Panc1 (cell line): ENCODE measurements around the gene SPRY1. TPM values are rescaled to one million over a fixed set of nuclear protein-coding genes. Genes with fewer than 3 reads are reported as not detected.

Experiments
- ATAC-seq: fragments of 200-7000 bp; cut with Tn5 transposase; 2 replicates; pipeline ENCODE4 v1.9.1; 2020; ENCODE audit warnings: mild to moderate bottlenecking, moderate library complexity
- BruUV-seq: library from RNA; stranded (reverse); fragments of 400-500 nt; replicated peaks from 2 replicates; lab custom pipeline; 2021; lab: Mats Ljungman, UMichigan
- CTCF ChIA-PET: fragments of 300-600 bp; sonication (Branson Sonifier 250); formaldehyde crosslinking; loops from one replicate; lab custom pipeline; 2022; ENCODE audit warnings: antibody characterized with exemption; lab: Charles Lee
- POLR2A ChIA-PET: fragments of 300-600 bp; sonication (Branson Sonifier 250); formaldehyde crosslinking; loops from one replicate; lab custom pipeline; 2022; ENCODE audit warnings: antibody characterized with exemption; lab: Charles Lee
- DNase-seq: peaks from one replicate; pipeline ENCODE4 v3.0.0-alpha.2; 2010; ENCODE audit warnings: low read depth, low spot score
- H3K27ac ChIP-seq: 2 replicates; pipeline ENCODE4 v1.5.1; 2011; ENCODE audit warnings: mild to moderate bottlenecking, low read length, inconsistent platforms
- H3K27me3 ChIP-seq: fragments of 200-500 bp; sonication (Bioruptor generic); 2 replicates; pipeline ENCODE4 v1.6.0; 2014; ENCODE audit warnings: low read length, inconsistent platforms; ENCODE audit not compliant: control insufficient read depth, insufficient read depth
- H3K36me3 ChIP-seq: fragments of 200-500 bp; sonication (Bioruptor generic); 2 replicates; pipeline ENCODE4 v1.5.1; 2014; ENCODE audit warnings: inconsistent platforms, mild to moderate bottlenecking, low read length, moderate library complexity; ENCODE audit not compliant: control insufficient read depth, insufficient read depth
- H3K4me1 ChIP-seq: 2 replicates; pipeline ENCODE4 v1.5.1; 2011; ENCODE audit warnings: inconsistent platforms, mild to moderate bottlenecking, low read length, moderate library complexity; ENCODE audit not compliant: control insufficient read depth, insufficient read depth
- H3K4me3 ChIP-seq, 2 experiments: 2 replicates each; pipeline ENCODE4 v1.5.1; 2011 to 2012; ENCODE audit warnings: low read depth in 2 of 2, low read length in 2 of 2, mild to moderate bottlenecking in 2 of 2, inconsistent platforms in 1 of 2, moderate library complexity in 1 of 2
- H3K9me3 ChIP-seq: fragments of 200-500 bp; sonication (Bioruptor generic); 2 replicates; pipeline ENCODE4 v1.5.1; 2014; ENCODE audit warnings: low read depth, mild to moderate bottlenecking, inconsistent platforms, low read length, moderate library complexity; ENCODE audit not compliant: control insufficient read depth, insufficient read depth
- POLR2AphosphoS5 ChIP-seq: IDR thresholded peaks from 2 replicates; pipeline ENCODE4 v1.6.1; 2012; ENCODE audit warnings: mild to moderate bottlenecking, low read depth, low read length, moderate library complexity
- SIN3A ChIP-seq: IDR thresholded peaks from 2 replicates; pipeline ENCODE4 v1.6.1; 2012; ENCODE audit warnings: low read depth, mild to moderate bottlenecking, low read length, moderate library complexity, borderline replicate concordance; ENCODE audit not compliant: insufficient read depth
- in situ Hi-C: cut with HindIII; loops from 2 replicates; pipeline ENCODE4 v1.10.0; 2016; ENCODE audit warnings: low sequenced_read_pairs, low pct_unique_long_range_greater_than_20kb
- intact Hi-C: fragments of 100-400 bp; cut with micrococcal nuclease; formaldehyde crosslinking; loops from one replicate; pipeline ENCODE4 v1.10.0; 2022; ENCODE audit not compliant: unreplicated experiment
- total RNA-seq: library from RNA; stranded (reverse); gene quantifications from one replicate; pipeline ENCODE4 v1.2.1, GENCODE V29; 2021; ENCODE audit not compliant: unreplicated experiment
- TF ChIP-seq, protein P1 (sequence below): fragments of 450-650 bp; IDR thresholded peaks from 2 replicates; pipeline ENCODE4 v1.5.1; 2017; ENCODE audit warnings: mild to moderate bottlenecking
- TF ChIP-seq, protein P2 (sequence below), 2 experiments: IDR thresholded peaks; 2 replicates each; pipeline ENCODE4 v1.6.1; 2011 to 2012; ENCODE audit warnings: low read depth in 2 of 2, control low read depth in 1 of 2, low read length in 1 of 2, mild to moderate bottlenecking in 1 of 2, moderate library complexity in 1 of 2; ENCODE audit not compliant: insufficient read depth in 1 of 2

Gene SPRY1
- total RNA-seq, 1 experiment from 2014 or later, result 77.8 TPM

DNA sequence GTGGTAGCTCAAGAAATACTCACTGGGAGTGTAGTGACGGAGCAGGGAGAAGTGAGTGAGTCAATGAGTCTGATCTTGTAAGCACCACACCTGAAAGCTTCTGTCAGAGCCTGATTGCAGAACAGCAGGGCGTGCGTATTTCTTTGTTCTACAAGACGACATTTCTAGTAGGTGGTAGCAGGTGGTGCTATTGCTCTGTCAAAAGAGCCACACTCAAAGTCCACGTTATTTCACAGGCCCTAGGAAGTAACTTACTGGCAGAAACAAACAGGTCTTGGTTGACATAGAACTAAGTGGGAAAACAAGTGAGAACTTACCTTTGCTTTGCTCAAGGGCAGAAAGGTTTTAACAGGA lies 46.4 kb upstream of the SPRY1 start:
- in situ Hi-C loops (no loop called here), intact Hi-C loops (no loop called here)
- ATAC-seq (peak; percentile 63; the same call in 1 of the 2 replicates), DNase-seq (no peak)
- CTCF ChIA-PET, result no interaction called here
- H3K4me3 ChIP-seq, result no peak overlapping the region
- H3K9me3 ChIP-seq, result no peaks in the 10 kb centered on the region
- TF ChIP-seq, protein P1, sequence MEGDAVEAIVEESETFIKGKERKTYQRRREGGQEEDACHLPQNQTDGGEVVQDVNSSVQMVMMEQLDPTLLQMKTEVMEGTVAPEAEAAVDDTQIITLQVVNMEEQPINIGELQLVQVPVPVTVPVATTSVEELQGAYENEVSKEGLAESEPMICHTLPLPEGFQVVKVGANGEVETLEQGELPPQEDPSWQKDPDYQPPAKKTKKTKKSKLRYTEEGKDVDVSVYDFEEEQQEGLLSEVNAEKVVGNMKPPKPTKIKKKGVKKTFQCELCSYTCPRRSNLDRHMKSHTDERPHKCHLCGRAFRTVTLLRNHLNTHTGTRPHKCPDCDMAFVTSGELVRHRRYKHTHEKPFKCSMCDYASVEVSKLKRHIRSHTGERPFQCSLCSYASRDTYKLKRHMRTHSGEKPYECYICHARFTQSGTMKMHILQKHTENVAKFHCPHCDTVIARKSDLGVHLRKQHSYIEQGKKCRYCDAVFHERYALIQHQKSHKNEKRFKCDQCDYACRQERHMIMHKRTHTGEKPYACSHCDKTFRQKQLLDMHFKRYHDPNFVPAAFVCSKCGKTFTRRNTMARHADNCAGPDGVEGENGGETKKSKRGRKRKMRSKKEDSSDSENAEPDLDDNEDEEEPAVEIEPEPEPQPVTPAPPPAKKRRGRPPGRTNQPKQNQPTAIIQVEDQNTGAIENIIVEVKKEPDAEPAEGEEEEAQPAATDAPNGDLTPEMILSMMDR, result peak; percentile 38
- TF ChIP-seq POLR2AphosphoS5, result no peak
- no peak for TF ChIP-seq SIN3A
- H3K27ac ChIP-seq, result peak overlapping the region; percentile 65; the same call in 1 of the 2 replicates
- H3K36me3 ChIP-seq, result no peaks in the 10 kb centered on the region
- POLR2A ChIA-PET, result no interaction called here
- no TSS peak for BruUV-seq
- H3K27me3 ChIP-seq, result no peaks in the 10 kb centered on the region
- no peaks in the 10 kb centered on the region; the same call in none of the 2 replicates for H3K4me1 ChIP-seq

- in situ Hi-C loops, result no loop called here
- CTCF ChIA-PET, result no interaction called here
- no TSS peak for BruUV-seq
These were observed 45.9 kb upstream of the SPRY1 start for GRCh38 chr4:123350726-123351125.

More at GRCh38 chr4:123350726-123351125, 45.9 kb upstream of the SPRY1 start:
- peak overlapping the region; percentile 65; the same call in 1 of the 2 replicates for H3K27ac ChIP-seq
- intact Hi-C loops, result no loop called here
- no peaks in the 10 kb centered on the region for H3K9me3 ChIP-seq
- ATAC-seq (no peak), DNase-seq (no peak)
- TF ChIP-seq, protein P2, sequence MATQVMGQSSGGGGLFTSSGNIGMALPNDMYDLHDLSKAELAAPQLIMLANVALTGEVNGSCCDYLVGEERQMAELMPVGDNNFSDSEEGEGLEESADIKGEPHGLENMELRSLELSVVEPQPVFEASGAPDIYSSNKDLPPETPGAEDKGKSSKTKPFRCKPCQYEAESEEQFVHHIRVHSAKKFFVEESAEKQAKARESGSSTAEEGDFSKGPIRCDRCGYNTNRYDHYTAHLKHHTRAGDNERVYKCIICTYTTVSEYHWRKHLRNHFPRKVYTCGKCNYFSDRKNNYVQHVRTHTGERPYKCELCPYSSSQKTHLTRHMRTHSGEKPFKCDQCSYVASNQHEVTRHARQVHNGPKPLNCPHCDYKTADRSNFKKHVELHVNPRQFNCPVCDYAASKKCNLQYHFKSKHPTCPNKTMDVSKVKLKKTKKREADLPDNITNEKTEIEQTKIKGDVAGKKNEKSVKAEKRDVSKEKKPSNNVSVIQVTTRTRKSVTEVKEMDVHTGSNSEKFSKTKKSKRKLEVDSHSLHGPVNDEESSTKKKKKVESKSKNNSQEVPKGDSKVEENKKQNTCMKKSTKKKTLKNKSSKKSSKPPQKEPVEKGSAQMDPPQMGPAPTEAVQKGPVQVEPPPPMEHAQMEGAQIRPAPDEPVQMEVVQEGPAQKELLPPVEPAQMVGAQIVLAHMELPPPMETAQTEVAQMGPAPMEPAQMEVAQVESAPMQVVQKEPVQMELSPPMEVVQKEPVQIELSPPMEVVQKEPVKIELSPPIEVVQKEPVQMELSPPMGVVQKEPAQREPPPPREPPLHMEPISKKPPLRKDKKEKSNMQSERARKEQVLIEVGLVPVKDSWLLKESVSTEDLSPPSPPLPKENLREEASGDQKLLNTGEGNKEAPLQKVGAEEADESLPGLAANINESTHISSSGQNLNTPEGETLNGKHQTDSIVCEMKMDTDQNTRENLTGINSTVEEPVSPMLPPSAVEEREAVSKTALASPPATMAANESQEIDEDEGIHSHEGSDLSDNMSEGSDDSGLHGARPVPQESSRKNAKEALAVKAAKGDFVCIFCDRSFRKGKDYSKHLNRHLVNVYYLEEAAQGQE (IDR thresholded peaks at IDR 0.05; ENCODE audit: insufficient read depth in 1 of 2, low read depth in 2 of 2, low read length in 1 of 2), result no peak
- TF ChIP-seq, protein P1, result no peak
- H3K36me3 ChIP-seq, result no peaks in the 10 kb centered on the region
- H3K4me3 ChIP-seq, result no peak overlapping the region
- H3K27me3 ChIP-seq, result no peaks in the 10 kb centered on the region
- POLR2A ChIA-PET, result no interaction called here
- H3K4me1 ChIP-seq, result no peaks in the 10 kb centered on the region; the same call in none of the 2 replicates
